Measurements from ENCODE around the gene PAQR9. TPM values are rescaled to one million over a fixed set of nuclear protein-coding genes. Genes with fewer than 3 reads are reported as not detected.
A peak's percentile ranks its signal among the peaks of the same experiment; 100 is the strongest.

PAQR9 gene
- polyA plus RNA-seq, 2 of the 4 experiments (the other 2 are of a cell fraction): 3.0 to 3.1 TPM

- CTCF ChIA-PET: interaction anchor here (0.9 to 3.2 kb wide), 5 partner anchors 8 to 143 kb away, joined by 3 to 15 read pairs (median 5); no protein-coding TSS in a partner anchor
- POLR2A ChIA-PET: no interaction called here
- Histone ChIP-seq H3K4me3 (no peak overlapping the region), H3K27ac (peak overlapping the region in 1 of 2 experiments; percentile 75; a peak in 2 of 6 replicates), H3K4me2 (no peak overlapping the region), H3K4me1 (peaks cover 23% of the 10 kb centered on the region), H3K9me3 (no peaks in the 10 kb centered on the region)
- DNase-seq (ENCODE audit: low read depth in 1 of 2, low spot score in 1 of 2) (no peak), ATAC-seq (no peak), FAIRE-seq (no peak)
- TF ChIP-seq HDAC2 (IDR thresholded peaks at IDR 0.05): no peak
- TF ChIP-seq NFE2L2 (conservative IDR thresholded peaks at IDR 0.05; ENCODE audit: low read length): no peak
- no peak for TF ChIP-seq TFCP2L1 (CRISPR knock-in tag; IDR thresholded peaks at IDR 0.05)
- no peak for TF ChIP-seq KDM1A (IDR thresholded peaks at IDR 0.05; ENCODE audit: low read depth)
- 90% methylated on average over 7 of the region's 7 CpGs for WGBS (ENCODE audit: missing lambda C conversion rate)
These were observed 8.7 kb upstream of the PAQR9 start for GRCh38 chr3:142972092-142972753.

GRCh38 chr3:142971431-142971830 lies 8.0 kb upstream of the PAQR9 start:
- peaks cover 18% of the 10 kb centered on the region; the same call in 2 of the 3 replicates for H3K4me1 ChIP-seq
- H3K4me2 ChIP-seq: no peak overlapping the region
- no peak for TF ChIP-seq ZNF302 (CRISPR knock-in tag; IDR thresholded peaks at IDR 0.05)
- no peak for TF ChIP-seq HDAC2 (IDR thresholded peaks at IDR 0.05)
- TF ChIP-seq E2F6 (IDR thresholded peaks at IDR 0.05; ENCODE audit: borderline replicate concordance, low read depth): no peak
- TF ChIP-seq KDM5A (IDR thresholded peaks at IDR 0.05): no peak
- no peak for TF ChIP-seq FOSL2 (IDR thresholded peaks at IDR 0.05)
- TF ChIP-seq FOSL2 (CRISPR knock-in tag; IDR thresholded peaks at IDR 0.05): no peak
- no peak for TF ChIP-seq HEYL (CRISPR knock-in tag; IDR thresholded peaks at IDR 0.05)
- no peak for TF ChIP-seq CHD2 (IDR thresholded peaks at IDR 0.05; ENCODE audit: low read length, partially characterized antibody)
- no peak for TF ChIP-seq KDM1A (IDR thresholded peaks at IDR 0.05; ENCODE audit: low read depth)
- TF ChIP-seq MYC (IDR thresholded peaks at IDR 0.05; ENCODE audit: borderline replicate concordance, low read length): no peak
- no peak for TF ChIP-seq ZFP36 (IDR thresholded peaks at IDR 0.05; ENCODE audit: borderline replicate concordance, partially characterized antibody)
- TF ChIP-seq GATA3 (IDR thresholded peaks at IDR 0.05; ENCODE audit: borderline replicate concordance): no peak
- no peak for TF ChIP-seq FOXS1 (CRISPR knock-in tag; IDR thresholded peaks at IDR 0.05)
- TF ChIP-seq CBX8 (IDR thresholded peaks at IDR 0.05): no peak
- TF ChIP-seq TFCP2L1 (CRISPR knock-in tag; IDR thresholded peaks at IDR 0.05): no peak
- TF ChIP-seq ZSCAN20 (CRISPR knock-in tag; IDR thresholded peaks at IDR 0.05): no peak
- TF ChIP-seq RFX5 (IDR thresholded peaks at IDR 0.05): no peak
- CTCF ChIA-PET: interaction anchor here (0.9 kb wide), 1 partner anchor 142 kb away, joined by 3 read pairs; no protein-coding TSS in a partner anchor
- no peak overlapping the region for H3K27ac ChIP-seq
- POLR2A ChIA-PET: no interaction called here
- H3K9me3 ChIP-seq: no peaks in the 10 kb centered on the region
- no peak overlapping the region for H3K4me3 ChIP-seq
- DNase-seq (ENCODE audit: low read depth in 1 of 2, low spot score in 1 of 2) (no peak), FAIRE-seq (no peak), ATAC-seq (no peak)
- WGBS (ENCODE audit: missing lambda C conversion rate): 82% methylated on average over 3 of the region's 3 CpGs

- Histone ChIP-seq H3K4me2 (no peak overlapping the region), H3K27ac (no peak overlapping the region), H3K4me1 (no peaks in the 10 kb centered on the region; the same call in 2 of the 3 replicates), H3K9me3 (no peaks in the 10 kb centered on the region), H3K4me3 (no peak overlapping the region)
- DNase-seq (ENCODE audit: low read depth in 1 of 2, low spot score in 1 of 2): no peak
- WGBS (ENCODE audit: missing lambda C conversion rate): 73% methylated on average over 4 of the region's 4 CpGs
- CTCF ChIA-PET: interaction anchor here (1.3 to 2.6 kb wide), 4 partner anchors 15 to 140 kb away, joined by 3 to 11 read pairs (median 4); no protein-coding TSS in a partner anchor
- TF ChIP-seq BCL3 (IDR thresholded peaks at IDR 0.05) (no peak), POLR2A (IDR thresholded peaks at IDR 0.05; ENCODE audit: low read length) (no peak), RAD21 (conservative IDR thresholded peaks at IDR 0.05 in 1 of 2, IDR thresholded peaks at IDR 0.05 in 1 of 2) (no peak)
- no peak for ATAC-seq
- POLR2A ChIA-PET: no interaction called here
- FAIRE-seq: peak; percentile 18
These were observed 5.0 kb upstream of the PAQR9 start for GRCh38 chr3:142968319-142969025.
